Measurements from ENCODE around the gene TSPYL6. TPM values are rescaled to one million over a fixed set of nuclear protein-coding genes. Genes with fewer than 3 reads are reported as not detected.

The TSPYL6 gene
- total and polyA plus RNA-seq, 2 of the 4 experiments (the other 2 are of a cell fraction) = not detected

DNA sequence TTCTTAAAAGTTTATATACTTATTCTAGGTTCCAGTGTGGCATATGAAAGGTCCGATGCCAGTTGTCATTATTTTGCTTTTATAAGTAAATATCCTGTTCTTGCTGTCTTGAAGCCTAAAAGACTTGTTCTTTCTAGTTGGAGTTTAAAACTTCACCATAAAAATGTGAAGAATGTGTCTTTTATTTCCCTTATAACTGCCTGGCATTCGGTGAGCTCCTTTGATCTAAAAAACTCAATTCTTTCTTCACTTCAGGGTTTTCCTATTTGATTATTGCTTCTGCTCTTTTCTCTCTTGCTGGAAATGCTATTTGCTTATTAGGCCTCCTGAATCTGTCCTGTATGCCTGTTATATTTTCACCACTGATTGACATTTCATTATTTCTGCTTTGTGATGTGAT is 51.6 kb downstream of the TSPYL6 start:
- Histone ChIP-seq H3K9ac (ENCODE audit: low read depth, low read length) (no peak overlapping the region), H3K4me2 (ENCODE audit: low read depth, low read length) (no peak overlapping the region), H3K9me1 (ENCODE audit: insufficient read depth, low read length) (no peaks in the 10 kb centered on the region), H2AK9ac (replicated peaks; ENCODE audit: low read depth, low read length, poor library complexity) (no peak overlapping the region), H4K8ac (ENCODE audit: low read depth in 2 of 2, low read length in 2 of 2) (no peak overlapping the region), H3K18ac (ENCODE audit: low read depth, low read length) (no peak overlapping the region), H2BK5ac (ENCODE audit: low read depth, low read length, poor library complexity, severe bottlenecking) (no peak overlapping the region), H2AFZ (replicated peaks; ENCODE audit: low read length, poor library complexity) (no peak overlapping the region), H2BK15ac (ENCODE audit: low read depth, low read length) (no peak overlapping the region), H2BK120ac (ENCODE audit: low read depth, low read length) (no peak overlapping the region), H3K4me1 (ENCODE audit: control insufficient read depth, insufficient read depth, low read length) (peaks cover 5% of the 10 kb centered on the region; the same call in 1 of the 2 replicates), H3K56ac (ENCODE audit: extremely low read depth, insufficient read depth, low read length) (no peak overlapping the region), H2BK20ac (ENCODE audit: low read depth, low read length) (no peak overlapping the region), H4K91ac (ENCODE audit: insufficient read depth, low read depth, low read length) (no peak overlapping the region), H2AK5ac (ENCODE audit: low read depth, low read length) (no peak overlapping the region), H3K79me1 (ENCODE audit: low read depth in 1 of 2, low read length in 2 of 2) (no peaks in the 10 kb centered on the region), H3K4me3 (ENCODE audit: insufficient read depth, low read depth, low read length) (no peak overlapping the region), H4K5ac (ENCODE audit: low read depth, low read length) (no peak overlapping the region), H3K9me3 (ENCODE audit: control insufficient read depth, insufficient read depth, low read length) (no peaks in the 10 kb centered on the region), H4K20me1 (ENCODE audit: insufficient read depth, low read length) (no peaks in the 10 kb centered on the region), H3K27ac (ENCODE audit: insufficient read depth, low read length) (no peak overlapping the region), H3K36me3 (ENCODE audit: control insufficient read depth, insufficient read depth, low read length) (no peaks in the 10 kb centered on the region), H3K14ac (replicated peaks; ENCODE audit: low read depth, low read length) (no peak overlapping the region), H3K4ac (ENCODE audit: low read depth, low read length) (no peak overlapping the region), H3K23ac (ENCODE audit: low read depth, low read length) (no peak overlapping the region), H3K27me3 (ENCODE audit: control insufficient read depth, insufficient read depth, low read length) (no peaks in the 10 kb centered on the region)
- CTCF ChIA-PET = no interaction called here
- ATAC-seq (ENCODE audit: low read depth) = no peak
- WGBS, 2 experiments (ENCODE audit: extremely low coverage in 2 of 2, insufficient read length in 1 of 2) = no CpG with 5 or more reads among the region's 2 CpGs
- TF ChIP-seq CHD1 (IDR thresholded peaks at IDR 0.05; ENCODE audit: low read depth, low read length) = no peak
- no TSS peak for BruUV-seq (replicated peaks)
- in situ Hi-C loops (cut with MboI; ENCODE audit: low sequenced_read_pairs) (no loop called here), intact Hi-C loops (cut with micrococcal nuclease) (loop anchor here (10.0 kb wide), 1 partner anchor 320 kb away; no protein-coding TSS in a partner anchor), dilution Hi-C loops (cut with HindIII; ENCODE audit: low sequenced_read_pairs, unreplicated experiment) (no loop called here)
- no peak for DNase-seq
- POLR2A ChIA-PET (ENCODE audit: unreplicated experiment) = no interaction called here

Other genes starting within 250 kb of the TSPYL6 start
- gene ACYP2, start 140.6 kb downstream of the TSPYL6 start, total RNA-seq (2012; rRNA removed) = 3.9 and 5.8 TPM in 2 replicates
- 5.9 and 7.4 TPM in 2 replicates for gene ACYP2, start 140.6 kb downstream of the TSPYL6 start, polyA plus RNA-seq (2012; rRNA removed)
- gene SPTBN1, start 200.1 kb upstream of the TSPYL6 start, total RNA-seq (2012; rRNA removed) = 230 and 241 TPM in 2 replicates
- 46.0 and 49.1 TPM in 2 replicates for gene SPTBN1, start 200.1 kb upstream of the TSPYL6 start, polyA plus RNA-seq (2012; rRNA removed)

Data from IMR-90 (cell line).